Activated CD4-positive, alpha-beta memory T cell treated with anti-CD3 and anti-CD28 coated beads, Interleukin-2, amount 10 ng/mL, durations not matched to agents 7 days and 5 days (primary cell): Measurements from ENCODE around the gene VASH2. TPM values are rescaled to one million over a fixed set of nuclear protein-coding genes. Genes with fewer than 3 reads are reported as not detected.

Experiments
- CTCF ChIA-PET: fragments of 350-600 bp; sonication (Branson Sonifier 250); formaldehyde crosslinking; loops from one replicate; lab custom pipeline; 2021; ENCODE audit warnings: antibody characterized with exemption, inconsistent platforms; lab: Charles Lee
- POLR2A ChIA-PET: fragments of 350-600 bp; sonication (Branson Sonifier 250); formaldehyde crosslinking; loops from one replicate; lab custom pipeline; 2021; ENCODE audit warnings: antibody characterized with exemption; lab: Charles Lee
- DNase-seq: peaks from one replicate; pipeline ENCODE4 v3.0.0-alpha.2; 2020
- H3K27ac Mint-ChIP-seq: one replicate; pipeline ENCODE4 v1.8.0; 2021; ENCODE audit warnings: mild to moderate bottlenecking, mixed read lengths
- H3K27me3 Mint-ChIP-seq: one replicate; pipeline ENCODE4 v1.8.0; 2021; ENCODE audit warnings: mixed read lengths
- H3K36me3 Mint-ChIP-seq: one replicate; pipeline ENCODE4 v1.8.0; 2021; ENCODE audit warnings: low read depth, mixed read lengths
- H3K4me1 Mint-ChIP-seq: one replicate; pipeline ENCODE4 v1.8.0; 2021; ENCODE audit warnings: mixed read lengths
- H3K4me3 Mint-ChIP-seq: one replicate; pipeline ENCODE4 v1.8.0; 2021; ENCODE audit warnings: mild to moderate bottlenecking, mixed read lengths
- H3K9me3 Mint-ChIP-seq: one replicate; pipeline ENCODE4 v1.8.0; 2021; ENCODE audit warnings: mixed read lengths
- total RNA-seq, 2 experiments: library from RNA; stranded (reverse); gene quantifications; one replicate each; pipeline ENCODE4 v1.2.3, GENCODE V29; 2021

Gene VASH2
- total RNA-seq, 2 experiments from 2014 or later, result 0.23 to 0.48 TPM

DNA sequence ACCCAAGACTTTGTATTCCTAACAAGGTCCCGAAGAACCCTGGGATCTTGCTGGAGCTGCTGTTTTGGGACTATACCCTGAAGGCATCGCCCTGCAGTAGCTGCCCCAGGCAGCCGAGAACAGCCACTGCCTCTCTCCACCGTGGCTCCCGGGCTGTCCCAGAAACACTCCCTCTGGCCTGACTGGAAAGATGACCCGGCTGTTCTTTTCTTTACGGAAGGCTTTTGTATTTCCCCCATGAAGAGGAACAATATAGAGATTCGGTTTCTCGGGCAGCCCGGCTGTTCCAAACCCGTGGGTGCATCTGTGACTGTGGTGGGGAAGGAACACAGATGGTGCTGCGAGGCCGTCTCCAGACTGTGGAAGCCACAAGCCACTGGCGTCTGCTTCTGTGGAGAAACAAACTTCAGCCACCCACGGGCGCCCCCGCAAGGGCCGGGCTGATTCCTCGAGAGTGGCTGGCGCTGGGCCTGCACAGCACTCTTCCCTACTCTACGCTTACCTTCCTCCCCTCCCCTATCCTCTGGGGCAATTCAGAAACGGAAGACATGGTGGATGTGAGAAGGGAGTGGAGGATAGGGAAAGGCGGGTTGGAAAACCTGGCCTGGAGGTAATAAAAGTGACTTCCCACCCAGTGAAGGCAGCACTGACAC lies 33.7 kb upstream of the VASH2 start:
- POLR2A ChIA-PET, result no interaction called here
- Mint-ChIP-seq H3K4me1 (no peaks in the 10 kb centered on the region), H3K4me3 (no peak overlapping the region), H3K27ac (no peak overlapping the region), H3K36me3 (no peaks in the 10 kb centered on the region), H3K27me3 (peaks cover 18% of the 10 kb centered on the region), H3K9me3 (no peaks in the 10 kb centered on the region)
- no peak for DNase-seq
- CTCF ChIA-PET, result no interaction called here

- Mint-ChIP-seq H3K4me1 (no peaks in the 10 kb centered on the region), H3K27me3 (peaks cover 18% of the 10 kb centered on the region), H3K27ac (no peak overlapping the region), H3K36me3 (no peaks in the 10 kb centered on the region), H3K9me3 (no peaks in the 10 kb centered on the region), H3K4me3 (no peak overlapping the region)
- ChIA-PET POLR2A (no interaction called here), CTCF (no interaction called here)
- no peak for DNase-seq
Observed at GRCh38 chr1:212917134-212917485, 33.2 kb upstream of the VASH2 start.

DNA sequence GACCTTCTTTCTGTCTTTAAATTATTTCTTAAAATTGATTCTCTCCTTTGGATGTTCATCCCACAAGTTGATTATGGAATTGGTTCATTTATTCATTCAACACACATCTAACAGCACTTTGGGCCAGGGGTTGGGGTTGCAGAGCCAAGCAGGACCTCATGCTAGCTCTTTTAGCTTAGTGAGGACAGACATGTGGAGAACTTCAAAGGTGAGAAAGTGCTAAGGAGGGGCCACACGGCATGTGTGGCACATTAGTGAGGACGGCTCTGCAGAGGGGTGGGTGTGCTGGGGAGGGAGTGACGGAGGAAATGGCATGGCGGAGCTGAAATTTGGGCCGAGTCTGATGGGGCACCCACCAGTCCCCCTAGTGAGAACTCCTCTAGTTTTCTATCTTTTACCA lies 32.5 kb upstream of the VASH2 start:
- ChIA-PET CTCF (no interaction called here), POLR2A (no interaction called here)
- H3K36me3 Mint-ChIP-seq, result no peaks in the 10 kb centered on the region
- no peak overlapping the region for H3K4me3 Mint-ChIP-seq
- no peaks in the 10 kb centered on the region for H3K4me1 Mint-ChIP-seq
- no peaks in the 10 kb centered on the region for H3K9me3 Mint-ChIP-seq
- DNase-seq, result no peak
- no peak overlapping the region for H3K27ac Mint-ChIP-seq
- peaks cover 19% of the 10 kb centered on the region for H3K27me3 Mint-ChIP-seq

DNA sequence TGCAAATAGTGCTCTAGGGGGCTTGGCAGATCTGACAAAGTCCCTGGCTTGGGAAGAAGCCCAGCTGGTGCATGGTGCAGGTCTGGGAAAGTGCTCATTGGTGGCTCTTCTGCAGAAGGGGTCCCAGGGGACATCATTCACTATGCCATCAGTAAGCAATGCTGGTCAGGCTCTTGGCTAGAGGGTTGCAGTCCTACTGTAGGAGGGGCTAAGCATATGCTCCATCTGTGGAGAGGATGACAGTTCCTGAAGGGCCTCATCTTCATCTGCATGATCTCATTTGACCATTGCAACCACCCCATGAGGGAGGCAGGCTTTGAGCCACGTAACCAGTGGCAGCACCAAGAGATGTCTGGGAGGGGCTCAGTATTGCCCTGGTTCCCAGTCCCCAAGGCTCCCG lies 31.5 kb upstream of the VASH2 start:
- no peak for DNase-seq
- ChIA-PET POLR2A (no interaction called here), CTCF (no interaction called here)
- no peak overlapping the region for H3K4me3 Mint-ChIP-seq
- no peaks in the 10 kb centered on the region for H3K9me3 Mint-ChIP-seq
- no peak overlapping the region for H3K27ac Mint-ChIP-seq
- no peaks in the 10 kb centered on the region for H3K4me1 Mint-ChIP-seq
- peaks cover 19% of the 10 kb centered on the region for H3K27me3 Mint-ChIP-seq
- no peaks in the 10 kb centered on the region for H3K36me3 Mint-ChIP-seq

DNA sequence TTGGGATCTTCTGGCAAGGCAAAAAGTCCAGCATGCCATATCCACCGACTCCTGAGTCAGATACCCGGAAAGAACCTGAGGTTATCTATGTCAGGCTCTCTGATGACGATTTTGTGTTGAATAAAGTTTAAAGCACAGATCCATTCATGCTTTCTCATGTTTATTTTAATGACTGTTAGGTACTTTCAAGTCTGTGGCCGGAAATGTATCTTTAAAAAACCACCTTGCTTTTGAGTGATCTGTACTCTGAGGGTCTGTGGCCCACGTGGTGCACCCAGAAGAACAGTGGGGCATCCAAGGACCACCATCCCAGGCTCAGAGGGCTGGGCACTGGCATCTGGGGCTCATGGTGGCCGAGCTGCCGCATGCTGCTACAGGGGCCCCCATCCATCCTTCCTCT lies 30.1 kb upstream of the VASH2 start:
- CTCF ChIA-PET, result interaction anchor here (1.1 to 1.2 kb wide), 3 partner anchors 74 to 129 kb away, joined by 3 read pairs; partner anchors contain the start of genes NSL1 and TATDN3
- POLR2A ChIA-PET, result no interaction called here
- no peaks in the 10 kb centered on the region for H3K36me3 Mint-ChIP-seq
- H3K4me1 Mint-ChIP-seq, result no peaks in the 10 kb centered on the region
- DNase-seq, result no peak
- H3K4me3 Mint-ChIP-seq, result no peak overlapping the region
- H3K27ac Mint-ChIP-seq, result no peak overlapping the region
- H3K9me3 Mint-ChIP-seq, result no peaks in the 10 kb centered on the region
- peaks cover 16% of the 10 kb centered on the region for H3K27me3 Mint-ChIP-seq

DNA sequence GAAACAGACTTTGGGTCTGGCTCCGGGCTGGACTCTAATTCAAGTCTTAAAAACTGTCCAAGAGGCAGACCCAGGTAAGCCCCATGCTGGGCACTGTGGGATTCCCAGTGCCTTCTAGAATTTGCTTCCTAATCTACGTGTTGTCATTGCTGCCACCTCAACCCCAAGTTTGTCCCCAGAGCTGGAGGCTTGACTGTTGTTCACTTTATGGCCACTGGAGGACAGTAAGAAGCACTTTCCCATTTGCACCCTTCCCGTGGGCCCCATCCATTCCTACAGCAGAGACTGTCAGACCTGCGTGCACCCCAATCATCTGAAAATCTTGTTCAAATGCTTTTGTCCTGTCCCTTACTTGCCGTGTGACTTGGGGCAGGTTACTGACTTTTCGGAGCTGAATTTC lies 29.4 kb upstream of the VASH2 start:
- H3K9me3 Mint-ChIP-seq, result no peaks in the 10 kb centered on the region
- CTCF ChIA-PET, result interaction anchor here (0.5 to 1.2 kb wide), 4 partner anchors 73 to 288 kb away, joined by 3 to 5 read pairs (median 3); partner anchors contain the start of genes NSL1 and TATDN3
- no peaks in the 10 kb centered on the region for H3K36me3 Mint-ChIP-seq
- H3K27ac Mint-ChIP-seq, result no peak overlapping the region
- peaks cover 13% of the 10 kb centered on the region for H3K27me3 Mint-ChIP-seq
- POLR2A ChIA-PET, result interaction anchor here (1.2 kb wide), 1 partner anchor 20 kb away, joined by 3 read pairs; no protein-coding TSS in a partner anchor
- H3K4me1 Mint-ChIP-seq, result peaks cover 3% of the 10 kb centered on the region
- no peak for DNase-seq
- H3K4me3 Mint-ChIP-seq, result no peak overlapping the region

GRCh38 chr1:212922016-212922415 lies 28.3 kb upstream of the VASH2 start:
- POLR2A ChIA-PET, result interaction anchor here (1.2 kb wide), 1 partner anchor 21 kb away, joined by 3 read pairs; no protein-coding TSS in a partner anchor
- Mint-ChIP-seq H3K4me1 (peaks cover 3% of the 10 kb centered on the region), H3K27me3 (peaks cover 7% of the 10 kb centered on the region)

GRCh38 chr1:212926372-212926771 lies 24.0 kb upstream of the VASH2 start:
- H3K4me3 Mint-ChIP-seq, result no peak overlapping the region
- H3K4me1 Mint-ChIP-seq, result peaks cover 9% of the 10 kb centered on the region
- ChIA-PET POLR2A (no interaction called here), CTCF (no interaction called here)
- no peaks in the 10 kb centered on the region for H3K36me3 Mint-ChIP-seq
- no peak for DNase-seq
- H3K27ac Mint-ChIP-seq, result no peak overlapping the region
- no peaks in the 10 kb centered on the region for H3K9me3 Mint-ChIP-seq
- peaks cover 2% of the 10 kb centered on the region for H3K27me3 Mint-ChIP-seq

More at GRCh38 chr1:212922016-212922415, 28.3 kb upstream of the VASH2 start:
- H3K27ac Mint-ChIP-seq, result no peak overlapping the region
- CTCF ChIA-PET, result no interaction called here
- H3K9me3 Mint-ChIP-seq, result no peaks in the 10 kb centered on the region
- H3K36me3 Mint-ChIP-seq, result no peaks in the 10 kb centered on the region
- no peak for DNase-seq
- H3K4me3 Mint-ChIP-seq, result no peak overlapping the region

GRCh38 chr1:212928323-212929291 lies 21.7 kb upstream of the VASH2 start:
- Mint-ChIP-seq H3K9me3 (no peaks in the 10 kb centered on the region), H3K36me3 (no peaks in the 10 kb centered on the region), H3K27ac (no peak overlapping the region), H3K27me3 (no peaks in the 10 kb centered on the region), H3K4me1 (peaks cover 9% of the 10 kb centered on the region), H3K4me3 (no peak overlapping the region)
- ChIA-PET POLR2A (no interaction called here), CTCF (interaction anchor here (0.8 kb wide), 1 partner anchor 69 kb away, joined by 3 read pairs; no protein-coding TSS in a partner anchor)
- no peak for DNase-seq

DNA sequence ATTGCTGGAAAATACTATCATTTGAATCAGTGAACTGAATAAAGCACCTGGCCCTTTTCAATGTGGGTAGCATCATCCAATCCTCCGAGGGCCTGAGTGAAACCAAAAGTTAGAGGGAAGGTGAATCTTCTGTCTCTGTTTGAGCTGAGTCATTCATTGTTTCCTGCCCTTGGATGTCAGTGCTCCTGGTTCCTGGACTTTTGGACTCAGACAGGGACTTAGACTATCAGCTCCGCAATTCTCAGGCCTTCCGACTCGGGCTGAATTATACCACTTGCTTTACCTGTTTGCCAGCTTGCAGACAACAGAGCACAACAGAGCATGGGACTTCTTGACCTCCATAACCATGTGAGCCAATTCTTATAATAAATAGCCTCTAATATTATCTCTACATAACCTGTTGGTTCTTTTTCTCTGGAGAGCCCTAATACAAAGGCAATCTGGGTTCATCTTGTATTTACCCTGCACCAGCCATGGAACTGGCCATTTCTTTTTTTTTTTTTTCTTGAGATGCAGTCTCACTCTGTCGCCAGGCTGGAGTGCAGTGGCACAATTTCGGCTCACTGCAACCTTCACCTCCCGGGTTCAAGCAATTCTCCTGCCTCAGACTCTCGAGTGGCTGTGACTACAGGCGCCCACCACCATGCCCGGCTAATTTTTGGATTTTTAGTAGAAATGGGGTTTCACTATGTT lies 19.2 kb upstream of the VASH2 start:
- CTCF ChIA-PET, result interaction anchor here (1.0 kb wide), 1 partner anchor 266 kb away, joined by 3 read pairs; no protein-coding TSS in a partner anchor
- POLR2A ChIA-PET, result no interaction called here

GRCh38 chr1:212933815-212934471 lies 16.4 kb upstream of the VASH2 start:
- DNase-seq, result no peak
- peaks cover 6% of the 10 kb centered on the region for H3K4me1 Mint-ChIP-seq
- no peaks in the 10 kb centered on the region for H3K36me3 Mint-ChIP-seq
- H3K9me3 Mint-ChIP-seq, result no peaks in the 10 kb centered on the region
- ChIA-PET POLR2A (no interaction called here), CTCF (no interaction called here)
- H3K27me3 Mint-ChIP-seq, result no peaks in the 10 kb centered on the region
- no peak overlapping the region for H3K27ac Mint-ChIP-seq
- no peak overlapping the region for H3K4me3 Mint-ChIP-seq

More for the DNA sequence above, 19.2 kb upstream of the VASH2 start:
- Mint-ChIP-seq H3K4me3 (no peak overlapping the region), H3K9me3 (no peaks in the 10 kb centered on the region), H3K4me1 (peaks cover 6% of the 10 kb centered on the region), H3K36me3 (no peaks in the 10 kb centered on the region), H3K27me3 (no peaks in the 10 kb centered on the region), H3K27ac (no peak overlapping the region)
- DNase-seq, result no peak

DNA sequence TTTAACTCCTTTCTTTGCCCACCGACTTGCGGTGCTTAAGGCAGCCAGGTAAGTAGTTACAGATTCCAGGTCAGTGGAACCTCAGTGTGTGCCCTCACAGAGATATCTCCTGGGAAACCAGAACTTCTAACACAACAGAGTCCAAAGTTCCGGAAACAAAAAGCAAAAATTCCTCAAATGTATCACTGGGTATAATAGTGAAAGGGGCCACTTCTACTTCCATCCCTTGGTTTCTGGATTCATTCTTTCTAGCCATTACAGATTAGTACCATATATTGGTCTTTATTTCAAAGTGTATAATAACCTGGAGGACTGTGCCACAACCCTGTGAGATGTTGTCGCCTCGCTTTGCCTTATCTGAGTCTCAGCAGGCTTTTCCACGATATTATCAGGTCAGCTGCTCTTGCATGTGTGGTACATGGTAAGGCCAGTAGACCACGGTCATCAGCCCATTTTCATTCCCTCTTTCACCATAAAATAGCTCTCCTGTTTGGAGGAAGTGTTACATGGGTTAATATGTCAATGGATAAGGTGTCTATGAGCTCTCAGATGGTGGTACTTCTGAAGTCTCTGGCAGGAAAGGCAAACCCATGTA lies 14.9 kb upstream of the VASH2 start:
- Mint-ChIP-seq H3K9me3 (no peaks in the 10 kb centered on the region), H3K36me3 (no peaks in the 10 kb centered on the region), H3K4me1 (peaks cover 6% of the 10 kb centered on the region), H3K27ac (no peak overlapping the region), H3K4me3 (no peak overlapping the region), H3K27me3 (no peaks in the 10 kb centered on the region)
- ChIA-PET CTCF (no interaction called here), POLR2A (no interaction called here)
- DNase-seq, result no peak
